Skeletal muscle cell (primary cell): Measurements from ENCODE around the gene CARM1.
"Not testable (repeated sequence)": the region's sequence is repeated elsewhere in the genome, so short reads cannot be mapped to it uniquely, and the experiment has no call there.

ENCODE experiments used
- DNase-seq: peaks from one replicate; pipeline ENCODE4 v3.0.0-alpha.2; 2010; ENCODE audit warnings: low read depth
- H3K4me3 ChIP-seq: 2 replicates; pipeline ENCODE4 v1.5.1; 2011; ENCODE audit warnings: low read depth, mild to moderate bottlenecking, control low read depth, low read length, moderate library complexity

CARM1 gene

GRCh38 chr19:10923260-10924112 is 52.1 kb downstream of the CARM1 start:
- no peak overlapping the region for H3K4me3 ChIP-seq
- DNase-seq = no peak

- DNase-seq = no peak
- no peak overlapping the region for H3K4me3 ChIP-seq
Observed at GRCh38 chr19:10924597-10924996, 53.2 kb downstream of the CARM1 start.

- H3K4me3 ChIP-seq = peak overlapping the region; percentile 89
- DNase-seq = no peak
Observed at GRCh38 chr19:10927730-10928562, 56.6 kb downstream of the CARM1 start.

- DNase-seq = peak; percentile 88
- peak within 1 kb of the TSS; percentile 89 for H3K4me3 ChIP-seq
Observed at GRCh38 chr19:10928563-10929401, 57.4 kb downstream of the CARM1 start, which contains the start of the genes TIMM29 and YIPF2. Gene TIMM29, plus strand, starts transcription at chr19:10928811. Its CDS starts 12 bp downstream, at chr19:10928823. Gene YIPF2, minus strand, starts transcription at chr19:10928639. Its CDS starts 229 bp downstream, at chr19:10928410.

- DNase-seq = no peak
- H3K4me3 ChIP-seq = peak overlapping the region; percentile 89
Observed at GRCh38 chr19:10929402-10929794, 58.0 kb downstream of the CARM1 start.

- H3K4me3 ChIP-seq = no peak overlapping the region
- no peak for DNase-seq
Observed at GRCh38 chr19:10935371-10936059, 64.2 kb downstream of the CARM1 start.

- DNase-seq = peak; percentile 39
- peak overlapping the region; percentile 11 for H3K4me3 ChIP-seq
Observed at GRCh38 chr19:10936661-10937084, 65.3 kb downstream of the CARM1 start.

GRCh38 chr19:10941649-10942048 is 70.3 kb downstream of the CARM1 start:
- not testable (repeated sequence) for DNase-seq, H3K4me3 ChIP-seq

GRCh38 chr19:10943412-10943811 is 72.1 kb downstream of the CARM1 start:
- not testable (repeated sequence) for DNase-seq, H3K4me3 ChIP-seq

- no peak for DNase-seq
- no peak overlapping the region for H3K4me3 ChIP-seq
Observed at GRCh38 chr19:10945264-10945663, 73.9 kb downstream of the CARM1 start.

- DNase-seq = no peak
- no peak overlapping the region for H3K4me3 ChIP-seq
Observed at GRCh38 chr19:10946958-10947657, 75.8 kb downstream of the CARM1 start.

GRCh38 chr19:10952809-10953208 is 81.5 kb downstream of the CARM1 start:
- H3K4me3 ChIP-seq = no peak overlapping the region
- no peak for DNase-seq

- peak overlapping the region; percentile 65 for H3K4me3 ChIP-seq
- DNase-seq = not testable (repeated sequence)
Observed at GRCh38 chr19:10959277-10959968, 88.1 kb downstream of the CARM1 start.

GRCh38 chr19:10960314-10961072 is 89.1 kb downstream of the CARM1 start, which contains the start of gene SMARCA4:
Gene SMARCA4, plus strand, starts transcription at chr19:10961030. Its CDS starts 23,122 bp downstream, at chr19:10984152.
- DNase-seq = peak; percentile 85
- H3K4me3 ChIP-seq = peak within 1 kb of the TSS; percentile 78

- peak overlapping the region; percentile 78 for H3K4me3 ChIP-seq
- no peak for DNase-seq
Observed at GRCh38 chr19:10961073-10961860, 89.9 kb downstream of the CARM1 start.

- no peak for DNase-seq
- H3K4me3 ChIP-seq = no peak overlapping the region
Observed at GRCh38 chr19:10962863-10963262, 91.5 kb downstream of the CARM1 start.
